HepG2 (cell line): ENCODE data around the gene AGTPBP1. TPM values are rescaled to one million over a fixed set of nuclear protein-coding genes. Genes with fewer than 3 reads are reported as not detected.

Source experiments
- ATAC-seq: fragments of 200-7000 bp; cut with Tn5 transposase; 3 replicates; pipeline ENCODE4 v1.9.1; 2020; ENCODE audit warnings: mild to moderate bottlenecking, moderate library complexity
- BruUV-seq: library from RNA; stranded (reverse); fragments of 400-500 nt; replicated peaks from 2 replicates; lab custom pipeline; 2021; lab: Mats Ljungman, UMichigan
- CTCF ChIA-PET: fragments of 300-600 bp; formaldehyde crosslinking; extraction: SDS; loops from one replicate; lab custom pipeline; 2021; ENCODE audit warnings: low total read pairs, inconsistent platforms, low intra/inter-chr PET ratio; lab: Yijun Ruan, JAX
- POLR2A ChIA-PET: fragments of 350-600 bp; sonication (Branson Sonifier 250); formaldehyde crosslinking; loops from one replicate; lab custom pipeline; 2020; ENCODE audit warnings: antibody characterized with exemption, inconsistent platforms; lab: Yijun Ruan, JAX
- DNase-seq: peaks from one replicate; pipeline ENCODE4 v3.0.0-alpha.2; 2015; ENCODE audit warnings: low spot score
- FAIRE-seq: peaks from 3 replicates; lab custom pipeline; 2011; peaks lifted over from hg19 to GRCh38; lab: Jason Lieb, UNC
- H2AFZ ChIP-seq: one replicate; pipeline ENCODE4 v1.6.1; 2011; ENCODE audit warnings: low read length, inconsistent platforms
- H3K27ac ChIP-seq: fragments of 300-600 bp; 3 replicates; pipeline ENCODE4 v1.8.0; 2011; ENCODE audit warnings: mixed run types, mild to moderate bottlenecking, mixed read lengths, low read length, inconsistent platforms; ENCODE audit not compliant: insufficient read depth; ENCODE audit errors: extremely low read length
- H3K27me3 ChIP-seq, 2 experiments: fragments of 200-600 bp in 1 of 2; 2 replicates in 1 of 2; 3 replicates in 1 of 2; pipeline versions ENCODE4 v1.6.0 to v1.8.0; 2011; ENCODE audit warnings: low read length in 2 of 2, mild to moderate bottlenecking in 2 of 2, moderate library complexity in 2 of 2, inconsistent platforms in 1 of 2; ENCODE audit not compliant: insufficient read depth in 2 of 2, control insufficient read depth in 1 of 2
- H3K36me3 ChIP-seq, 2 experiments: fragments of 200-600 bp in 1 of 2; replicated peaks in 1 of 2; 2 replicates in 1 of 2; 3 replicates in 1 of 2; pipeline versions ENCODE4 v1.5.1 to v1.8.0; 2011; ENCODE audit warnings: low read length in 2 of 2, inconsistent platforms in 1 of 2; ENCODE audit not compliant: insufficient read depth in 2 of 2, control insufficient read depth in 1 of 2
- H3K4me1 ChIP-seq: 2 replicates; pipeline ENCODE4 v1.5.1; 2012; ENCODE audit warnings: low read length, inconsistent platforms; ENCODE audit not compliant: insufficient read depth
- H3K4me2 ChIP-seq: 2 replicates; pipeline ENCODE4 v1.6.0; 2011; ENCODE audit warnings: low read depth, low read length, inconsistent platforms
- H3K4me3 ChIP-seq, 3 experiments: fragments of 200-600 bp in 1 of 3; sonication (generic), shearing (Covaris generic) in 1 of 3; replicated peaks in 1 of 3; 2 replicates each; pipeline ENCODE4 v1.5.1; 2011 to 2016; ENCODE audit warnings: low read length in 3 of 3, inconsistent platforms in 2 of 3, low read depth in 2 of 3, mild to moderate bottlenecking in 2 of 3, control low read depth in 1 of 3, mixed read lengths in 1 of 3; ENCODE audit not compliant: insufficient read depth in 1 of 3
- H3K79me2 ChIP-seq: one replicate; pipeline ENCODE4 v1.6.1; 2011; ENCODE audit warnings: low read length, inconsistent platforms; ENCODE audit not compliant: insufficient read depth
- H3K9ac ChIP-seq: 2 replicates; pipeline ENCODE4 v1.6.0; 2011; ENCODE audit warnings: mild to moderate bottlenecking, low read depth, low read length, inconsistent platforms; ENCODE audit not compliant: insufficient read depth
- H3K9me3 ChIP-seq: 2 replicates; pipeline ENCODE4 v1.5.1; 2012; ENCODE audit warnings: mild to moderate bottlenecking, low read length
- H4K20me1 ChIP-seq: 2 replicates; pipeline ENCODE4 v1.6.0; 2011; ENCODE audit warnings: inconsistent platforms, mild to moderate bottlenecking, low read length, moderate library complexity; ENCODE audit not compliant: insufficient read depth
- ATF7-NPFF ChIP-seq: sonication (generic); formaldehyde crosslinking; IDR thresholded peaks from 2 replicates; pipeline ENCODE4 v1.8.1; 2023; ENCODE audit warnings: mild to moderate bottlenecking, low read depth, missing genetic modification reagents, moderate library complexity
- FIP1L1 ChIP-seq: fragments of 200-400 bp; formaldehyde crosslinking; IDR thresholded peaks from 2 replicates; pipeline ENCODE4 v1.6.1; 2018; ENCODE audit warnings: low read depth, mild to moderate bottlenecking, low read length, moderate library complexity, borderline replicate concordance; ENCODE audit not compliant: insufficient read depth
- FOXP1 ChIP-seq, 2 experiments: fragments of 450-650 bp in 1 of 2; IDR thresholded peaks; 2 replicates each; pipeline ENCODE4 v1.6.1; 2017 to 2018; ENCODE audit warnings: antibody characterized with exemption in 1 of 2
- MAFK ChIP-seq, 2 experiments: IDR thresholded peaks in 1 of 2; conservative IDR thresholded peaks in 1 of 2; 2 replicates each; pipeline ENCODE4 v1.6.1; 2011; ENCODE audit warnings: improper control_type of control experiment in 2 of 2, low read length in 2 of 2
- PITX1 ChIP-seq: sonication (generic); formaldehyde crosslinking; IDR thresholded peaks from 2 replicates; pipeline ENCODE4 v1.5.1; 2020; ENCODE audit warnings: mild to moderate bottlenecking, missing genetic modification reagents
- RXRA ChIP-seq: sonication (generic); formaldehyde crosslinking; IDR thresholded peaks from 2 replicates; pipeline ENCODE4 v1.5.1; 2020; ENCODE audit warnings: missing genetic modification reagents
- SOX6 ChIP-seq, 2 experiments: fragments of 450-650 bp in 1 of 2; sonication (generic) in 1 of 2; formaldehyde crosslinking in 1 of 2; IDR thresholded peaks; 2 replicates each; pipeline versions ENCODE4 v1.4.0 to v1.6.1; 2017 to 2020; ENCODE audit warnings: antibody characterized with exemption in 1 of 2, mild to moderate bottlenecking in 1 of 2, missing genetic modification reagents in 1 of 2
- ZNF207 ChIP-seq: fragments of 450-650 bp; IDR thresholded peaks from 2 replicates; pipeline ENCODE4 v1.6.1; 2016; ENCODE audit warnings: antibody characterized with exemption, borderline replicate concordance
- ZNF382 ChIP-seq: sonication (generic); formaldehyde crosslinking; IDR thresholded peaks from 2 replicates; pipeline ENCODE4 v1.5.0; 2020; ENCODE audit warnings: missing genetic modification reagents, mild to moderate bottlenecking, borderline replicate concordance
- ZNF775 ChIP-seq: sonication (generic); formaldehyde crosslinking; IDR thresholded peaks from 2 replicates; pipeline ENCODE4 v1.4.0; 2020; ENCODE audit warnings: missing genetic modification reagents, mild to moderate bottlenecking, moderate library complexity, borderline replicate concordance
- WGBS: methylation state at CpG from one replicate; pipeline ENCODE4 v1.1.6; 2017; ENCODE audit warnings: low lambda C conversion rate; 5-methylcytosine and 5-hydroxymethylcytosine counted together
- in situ Hi-C: cut with HindIII; loops from 2 replicates; pipeline ENCODE4 v1.10.0; 2017; ENCODE audit warnings: low pct_unique_long_range_greater_than_20kb; ENCODE audit not compliant: extremely low pct_ligation_motif_present
- intact Hi-C: fragments of 100-400 bp; cut with micrococcal nuclease; formaldehyde crosslinking; loops from one replicate; pipeline ENCODE4 v1.10.0; 2022; ENCODE audit not compliant: unreplicated experiment
- polyA plus RNA-seq, 8 experiments: library from polyadenylated mRNA; depleted of rRNA in 3 of 8; stranded (reverse) in 7 of 8; unstranded in 1 of 8; fragments of >200 nt; fragmentation: Illumina TruSeq in 4 of 8; extraction: Trizol in 4 of 8; gene quantifications; 2 replicates each; pipeline versions ENCODE4 v1.2.1 to v1.2.3, GENCODE V29; 2011 to 2016; ENCODE audit warnings: low read depth in 4 of 8, missing spikeins in 1 of 8, mixed read lengths in 1 of 8; ENCODE audit not compliant: insufficient read depth in 1 of 8
- total RNA-seq, 5 experiments: library from RNA; depleted of rRNA; stranded (reverse); fragments of >200 nt; fragmentation: Illumina TruSeq; extraction: Trizol; gene quantifications; 2 replicates each; pipeline ENCODE4 v1.2.3, GENCODE V29; 2016; ENCODE audit warnings: low read depth in 1 of 5
- TF ChIP-seq, protein P1 (sequence below): sonication (generic); formaldehyde crosslinking; IDR thresholded peaks from 2 replicates; pipeline ENCODE4 v1.4.0; 2020; ENCODE audit warnings: missing genetic modification reagents
- TF ChIP-seq, protein P2 (sequence below): sonication (generic); IDR thresholded peaks from 2 replicates; pipeline ENCODE4 v1.6.1; 2016; ENCODE audit warnings: low read depth, borderline replicate concordance

AGTPBP1 gene
- total and polyA plus RNA-seq, 2 of the 13 experiments (the other 11 are each of a cell fraction or from before 2014, with no cell fraction given), result 9.7 to 22.3 TPM

- TF ChIP-seq MAFK (conservative IDR thresholded peaks at IDR 0.05 in 1 of 2, IDR thresholded peaks at IDR 0.05 in 1 of 2; ENCODE audit: low read length in 2 of 2), result no peak
Observed at GRCh38 chr9:85554349-85554748, 187.4 kb downstream of the AGTPBP1 start (continued).

DNA sequence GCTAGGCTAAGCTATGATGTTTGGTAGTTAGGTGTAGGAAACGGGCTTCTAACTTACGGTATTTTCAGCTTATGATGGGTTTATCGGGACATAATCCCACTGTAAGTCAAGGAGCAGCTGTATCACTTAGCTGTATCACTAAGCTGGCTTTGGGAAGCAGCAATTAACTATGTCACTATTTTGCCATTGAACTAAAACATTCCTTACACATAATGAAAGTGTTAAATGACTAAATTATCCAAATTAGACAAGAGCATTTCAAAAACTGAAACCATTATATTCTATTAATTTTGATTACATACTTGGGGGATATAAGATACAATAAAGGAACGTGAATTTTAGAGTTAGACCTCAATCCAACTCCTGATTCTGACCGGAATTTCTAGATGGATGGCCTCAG is 188.3 kb downstream of the AGTPBP1 start:
- WGBS, result 99% methylated on average over 5 of the region's 5 CpGs
- Histone ChIP-seq H3K9me3 (no peaks in the 10 kb centered on the region), H3K27ac (no peak overlapping the region), H3K9ac (no peak overlapping the region), H3K27me3 (no peaks in the 10 kb centered on the region), H2AFZ (no peak overlapping the region), H3K4me2 (no peak overlapping the region), H3K36me3 (no peaks in the 10 kb centered on the region; a peak in 1 of 5 replicates), H4K20me1 (no peaks in the 10 kb centered on the region), H3K4me3 (no peak overlapping the region), H3K4me1 (0 out of 2 replicates have a peak, but pooled peaks cover 8% of the 10 kb centered on the region), H3K79me2 (no peaks in the 10 kb centered on the region)
- no TSS peak for BruUV-seq
- FAIRE-seq (no peak), ATAC-seq (no peak), DNase-seq (no peak)
- CTCF ChIA-PET, result no interaction called here
- intact Hi-C loops, result no loop called here
- in situ Hi-C loops, result no loop called here
- POLR2A ChIA-PET, result no interaction called here
- TF ChIP-seq PITX1 (CRISPR knock-in tag) (no peak), ATF7-NPFF (no peak), ZNF775 (no peak), ZNF382 (CRISPR knock-in tag) (no peak), RXRA (CRISPR knock-in tag) (no peak), FIP1L1 (no peak), ZNF207 (no peak), SOX6 (IDR thresholded peaks at IDR 0.05) (no peak), SOX6 (CRISPR knock-in tag; IDR thresholded peaks at IDR 0.05) (no peak), FOXP1 (IDR thresholded peaks at IDR 0.05) (no peak), FOXP1 (CRISPR knock-in tag; IDR thresholded peaks at IDR 0.05) (no peak)
- TF ChIP-seq, protein P1, sequence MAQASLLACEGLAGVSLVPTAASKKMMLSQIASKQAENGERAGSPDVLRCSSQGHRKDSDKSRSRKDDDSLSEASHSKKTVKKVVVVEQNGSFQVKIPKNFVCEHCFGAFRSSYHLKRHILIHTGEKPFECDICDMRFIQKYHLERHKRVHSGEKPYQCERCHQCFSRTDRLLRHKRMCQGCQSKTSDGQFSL (CRISPR knock-in tag), result no peak
- TF ChIP-seq, protein P2, sequence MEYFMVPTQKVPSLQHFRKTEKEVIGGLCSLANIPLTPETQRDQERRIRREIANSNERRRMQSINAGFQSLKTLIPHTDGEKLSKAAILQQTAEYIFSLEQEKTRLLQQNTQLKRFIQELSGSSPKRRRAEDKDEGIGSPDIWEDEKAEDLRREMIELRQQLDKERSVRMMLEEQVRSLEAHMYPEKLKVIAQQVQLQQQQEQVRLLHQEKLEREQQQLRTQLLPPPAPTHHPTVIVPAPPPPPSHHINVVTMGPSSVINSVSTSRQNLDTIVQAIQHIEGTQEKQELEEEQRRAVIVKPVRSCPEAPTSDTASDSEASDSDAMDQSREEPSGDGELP, result no peak
